ENCODE measurements around the gene NRIP1.
"Not testable (repeated sequence)": the region's sequence is repeated elsewhere in the genome, so short reads cannot be mapped to it uniquely, and the experiment has no call there.

The NRIP1 gene

DNA sequence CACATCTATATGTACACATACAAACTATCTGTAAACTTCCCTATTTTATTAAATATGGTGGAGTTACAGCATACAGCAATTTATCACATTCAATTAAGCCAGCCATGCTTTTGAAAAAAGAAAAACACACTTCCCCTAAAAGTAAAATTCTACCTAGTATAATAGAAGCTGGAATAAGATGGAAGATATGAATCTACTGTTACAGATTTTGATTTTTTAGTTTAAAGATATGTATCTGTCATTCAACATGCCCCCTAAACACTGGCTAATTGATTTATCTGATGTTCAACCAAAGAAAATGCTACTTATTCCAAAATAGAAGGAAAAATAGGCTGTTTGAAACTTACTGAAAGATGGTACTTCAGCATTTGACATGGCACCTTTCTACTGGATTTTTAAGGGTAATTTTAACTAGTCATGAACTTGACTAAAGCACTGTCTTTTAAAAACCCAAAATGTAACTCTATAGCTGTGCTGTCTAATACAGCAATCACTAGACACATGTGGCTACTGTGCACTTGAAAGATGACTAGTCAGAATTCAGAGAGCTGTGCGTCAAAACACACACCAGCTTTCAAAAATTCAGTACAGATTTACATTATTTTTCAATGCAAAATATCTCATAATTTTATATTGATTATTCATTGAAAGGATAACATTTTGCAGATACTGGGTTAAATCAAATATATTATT, 25.0 kb downstream of the NRIP1 start:
- FAIRE-seq (no peak), DNase-seq (ENCODE audit: insufficient read length, low spot score) (no peak)
- TF ChIP-seq, protein P1, sequence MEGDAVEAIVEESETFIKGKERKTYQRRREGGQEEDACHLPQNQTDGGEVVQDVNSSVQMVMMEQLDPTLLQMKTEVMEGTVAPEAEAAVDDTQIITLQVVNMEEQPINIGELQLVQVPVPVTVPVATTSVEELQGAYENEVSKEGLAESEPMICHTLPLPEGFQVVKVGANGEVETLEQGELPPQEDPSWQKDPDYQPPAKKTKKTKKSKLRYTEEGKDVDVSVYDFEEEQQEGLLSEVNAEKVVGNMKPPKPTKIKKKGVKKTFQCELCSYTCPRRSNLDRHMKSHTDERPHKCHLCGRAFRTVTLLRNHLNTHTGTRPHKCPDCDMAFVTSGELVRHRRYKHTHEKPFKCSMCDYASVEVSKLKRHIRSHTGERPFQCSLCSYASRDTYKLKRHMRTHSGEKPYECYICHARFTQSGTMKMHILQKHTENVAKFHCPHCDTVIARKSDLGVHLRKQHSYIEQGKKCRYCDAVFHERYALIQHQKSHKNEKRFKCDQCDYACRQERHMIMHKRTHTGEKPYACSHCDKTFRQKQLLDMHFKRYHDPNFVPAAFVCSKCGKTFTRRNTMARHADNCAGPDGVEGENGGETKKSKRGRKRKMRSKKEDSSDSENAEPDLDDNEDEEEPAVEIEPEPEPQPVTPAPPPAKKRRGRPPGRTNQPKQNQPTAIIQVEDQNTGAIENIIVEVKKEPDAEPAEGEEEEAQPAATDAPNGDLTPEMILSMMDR (IDR thresholded peaks at IDR 0.05; ENCODE audit: insufficient read depth, missing control alignments), result no peak

DNA sequence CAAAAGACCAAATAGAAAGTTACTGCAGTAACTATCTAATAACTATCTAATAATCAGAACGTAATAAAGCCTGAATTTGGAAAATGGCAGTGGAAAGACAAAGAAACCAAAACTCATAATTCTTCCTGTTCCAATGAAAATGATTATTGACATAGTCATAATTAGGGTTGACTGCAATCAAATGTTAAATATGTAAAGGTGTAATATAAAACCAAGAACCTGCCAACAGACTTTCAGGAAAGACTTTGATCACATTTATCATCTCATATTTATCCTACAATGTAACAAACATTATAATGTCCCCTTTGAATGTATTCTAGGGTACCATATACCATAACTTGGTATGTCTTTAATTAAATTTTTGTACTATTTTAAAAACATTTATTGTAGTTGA, 26.9 kb downstream of the NRIP1 start:
- TF ChIP-seq, protein P1 (IDR thresholded peaks at IDR 0.05; ENCODE audit: insufficient read depth, missing control alignments), result no peak

DNA sequence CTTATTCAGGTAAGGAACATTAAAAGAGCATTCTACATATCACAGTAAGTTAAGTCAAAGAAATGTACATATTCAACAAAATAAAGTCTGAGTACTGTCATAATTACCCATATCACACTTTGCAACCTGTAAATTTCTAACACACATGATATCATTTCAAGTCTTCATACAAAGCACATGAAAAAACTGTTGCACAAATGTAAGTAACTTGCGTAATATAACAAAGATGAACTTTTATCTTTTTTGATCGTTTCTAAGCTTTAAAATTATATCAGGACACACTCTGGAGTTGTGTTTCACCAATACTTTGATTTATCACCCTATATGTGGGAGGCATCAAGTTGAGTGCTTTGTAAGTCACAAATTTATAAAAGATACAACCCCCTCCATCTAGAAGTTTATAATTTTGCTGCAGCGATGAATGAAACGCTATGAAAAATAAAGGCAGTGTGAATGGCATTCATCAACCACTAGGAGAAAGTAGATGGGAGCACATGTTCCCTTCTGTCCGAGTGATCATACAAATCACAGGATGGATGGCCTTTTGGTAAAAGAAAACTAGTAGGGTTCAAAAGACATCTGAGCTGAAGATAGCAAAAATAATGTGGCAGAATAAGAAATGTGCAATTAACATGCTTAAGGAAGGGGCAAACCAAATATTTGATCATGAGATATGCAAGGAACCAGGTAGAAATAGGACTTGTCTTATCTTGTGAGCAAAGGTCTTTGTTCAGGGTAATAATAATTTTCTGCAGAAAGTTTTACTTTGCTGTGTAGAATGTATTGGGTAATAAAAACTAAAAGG, 27.5 kb downstream of the NRIP1 start:
- FAIRE-seq (no peak), DNase-seq (ENCODE audit: insufficient read length, low spot score) (no peak)
- TF ChIP-seq, protein P1 (IDR thresholded peaks at IDR 0.05; ENCODE audit: insufficient read depth, missing control alignments), result no peak

More for the DNA sequence above, 26.9 kb downstream of the NRIP1 start:
- no peak for DNase-seq (ENCODE audit: insufficient read length, low spot score)
- peak; percentile 25 for FAIRE-seq

DNA sequence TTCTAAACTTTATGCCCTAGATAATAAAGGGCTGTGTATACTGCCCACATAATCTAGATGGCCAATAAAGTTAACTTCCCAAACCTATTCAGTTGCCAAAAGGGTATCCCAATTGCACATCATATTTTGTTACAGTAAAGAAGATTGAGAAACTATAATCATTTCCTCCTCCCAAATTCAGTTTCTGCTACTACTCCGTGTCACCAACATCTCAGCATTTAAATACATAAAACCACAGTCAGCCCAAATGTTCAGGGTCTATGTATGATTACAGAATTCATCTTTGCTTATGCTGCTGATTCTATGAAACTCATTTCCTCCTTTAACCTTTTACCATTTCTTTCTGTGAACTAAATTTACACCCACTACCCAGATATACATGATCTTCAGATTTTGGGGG, 28.6 kb downstream of the NRIP1 start:
- TF ChIP-seq, protein P1 (IDR thresholded peaks at IDR 0.05; ENCODE audit: insufficient read depth, missing control alignments), result no peak
- FAIRE-seq (peak; percentile 11), DNase-seq (ENCODE audit: insufficient read length, low spot score) (no peak)

DNA sequence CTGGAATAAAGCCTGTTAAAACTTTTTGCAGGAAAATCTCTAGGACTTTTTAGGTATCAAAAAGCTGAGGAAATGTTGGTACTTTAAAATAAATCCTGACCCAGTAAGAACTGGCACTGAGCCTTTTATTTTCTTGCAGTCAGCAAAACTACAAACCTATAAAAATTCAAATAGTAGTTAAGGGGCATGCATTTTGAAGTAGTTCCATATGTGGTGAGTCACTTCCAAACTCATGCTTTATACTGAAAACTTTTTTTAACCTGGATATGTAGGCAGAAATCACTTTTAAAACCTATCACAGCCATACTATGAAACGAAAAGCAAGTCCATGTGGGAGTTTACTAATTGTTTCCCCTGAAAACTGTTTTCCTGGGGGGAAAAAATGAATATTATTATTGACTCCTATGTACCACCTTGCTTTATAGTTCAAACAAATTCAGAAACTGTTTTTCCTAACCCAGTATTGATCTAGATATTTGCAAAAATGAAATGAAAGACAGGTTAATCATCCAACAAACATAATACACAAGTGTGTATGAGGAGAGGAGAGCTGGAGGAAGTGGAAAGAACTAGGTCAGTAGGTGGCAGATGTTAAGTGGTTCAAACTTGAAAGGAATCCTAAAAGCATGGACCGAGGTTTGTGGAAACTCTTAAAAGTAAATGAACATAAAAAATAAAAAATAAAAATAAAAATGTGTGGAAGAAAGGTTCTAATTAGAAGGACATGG, 30.5 kb downstream of the NRIP1 start:
- no peak for DNase-seq (ENCODE audit: insufficient read length, low spot score)
- TF ChIP-seq, protein P1 (IDR thresholded peaks at IDR 0.05; ENCODE audit: insufficient read depth, missing control alignments), result no peak
- FAIRE-seq, result no peak

DNA sequence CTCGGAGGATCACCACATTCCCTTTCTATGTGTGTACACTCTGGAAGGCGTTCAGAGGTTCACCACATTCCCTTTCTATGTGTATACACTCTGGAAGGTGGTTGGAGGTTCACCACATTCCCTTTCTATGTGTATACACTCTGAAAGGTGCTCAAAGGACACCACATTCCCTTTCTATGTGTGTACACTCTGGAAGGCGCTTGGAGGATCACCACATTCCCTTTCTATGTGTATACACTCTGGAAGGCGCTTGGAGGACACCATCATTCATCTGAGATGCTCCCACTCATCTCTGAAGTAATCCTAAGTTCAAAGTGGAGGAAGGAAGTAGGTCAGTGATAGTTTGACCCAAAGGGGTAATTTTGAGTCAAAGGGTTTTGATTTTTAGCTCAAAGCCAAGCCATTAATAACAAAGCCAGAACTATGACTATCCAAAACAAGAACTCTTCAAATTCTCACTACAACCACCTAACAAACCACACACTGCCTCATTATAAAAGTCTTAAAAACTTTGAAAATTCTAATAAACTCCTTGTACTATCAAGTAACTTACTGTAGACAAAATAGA, 32.9 kb downstream of the NRIP1 start:
- FAIRE-seq (no peak), DNase-seq (ENCODE audit: insufficient read length, low spot score) (no peak)
- TF ChIP-seq, protein P1 (IDR thresholded peaks at IDR 0.05; ENCODE audit: insufficient read depth, missing control alignments), result no peak

DNA sequence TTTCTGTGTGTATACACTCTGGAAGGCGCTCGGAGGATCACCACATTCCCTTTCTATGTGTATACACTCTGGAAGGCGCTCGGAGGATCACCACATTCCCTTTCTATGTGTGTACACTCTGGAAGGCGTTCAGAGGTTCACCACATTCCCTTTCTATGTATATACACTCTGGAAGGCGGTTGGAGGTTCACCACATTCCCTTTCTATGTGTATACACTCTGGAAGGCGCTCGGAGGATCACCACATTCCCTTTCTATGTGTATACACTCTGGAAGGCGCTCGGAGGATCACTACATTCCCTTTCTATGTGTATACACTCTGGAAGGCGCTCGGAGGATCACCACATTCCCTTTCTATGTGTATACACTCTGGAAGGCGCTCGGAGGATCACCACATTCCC, 33.4 kb downstream of the NRIP1 start:
- not testable (repeated sequence) for FAIRE-seq; DNase-seq (ENCODE audit: insufficient read length, low spot score)

DNA sequence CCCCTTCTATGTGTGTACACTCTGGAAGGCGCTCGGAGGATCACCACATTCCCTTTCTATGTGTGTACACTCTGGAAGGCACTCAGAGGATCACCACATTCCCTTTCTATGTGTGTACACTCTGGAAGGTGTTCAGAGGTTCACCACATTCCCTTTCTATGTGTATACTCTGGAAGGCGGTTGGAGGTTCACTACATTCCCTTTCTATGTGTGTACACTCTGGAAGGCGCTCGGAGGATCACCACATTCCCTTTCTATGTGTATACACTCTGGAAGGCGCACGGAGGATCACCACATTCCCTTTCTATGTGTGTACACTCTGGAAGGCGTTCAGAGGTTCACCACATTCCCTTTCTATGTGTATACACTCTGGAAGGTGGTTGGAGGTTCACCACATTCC, 33.9 kb downstream of the NRIP1 start:
- not testable (repeated sequence) for DNase-seq (ENCODE audit: insufficient read length, low spot score); FAIRE-seq
